ENCODE results near the gene SHF.
"Not testable (repeated sequence)": the region's sequence is repeated elsewhere in the genome, so short reads cannot be mapped to it uniquely, and the experiment has no call there.

The SHF gene, protein sequence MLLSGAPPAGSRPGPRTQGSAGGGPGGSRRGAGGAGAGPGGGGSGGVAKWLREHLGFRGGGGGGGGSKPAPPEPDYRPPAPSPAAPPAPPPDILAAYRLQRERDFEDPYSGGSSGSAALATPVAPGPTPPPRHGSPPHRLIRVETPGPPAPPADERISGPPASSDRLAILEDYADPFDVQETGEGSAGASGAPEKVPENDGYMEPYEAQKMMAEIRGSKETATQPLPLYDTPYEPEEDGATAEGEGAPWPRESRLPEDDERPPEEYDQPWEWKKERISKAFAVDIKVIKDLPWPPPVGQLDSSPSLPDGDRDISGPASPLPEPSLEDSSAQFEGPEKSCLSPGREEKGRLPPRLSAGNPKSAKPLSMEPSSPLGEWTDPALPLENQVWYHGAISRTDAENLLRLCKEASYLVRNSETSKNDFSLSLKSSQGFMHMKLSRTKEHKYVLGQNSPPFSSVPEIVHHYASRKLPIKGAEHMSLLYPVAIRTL

DNA sequence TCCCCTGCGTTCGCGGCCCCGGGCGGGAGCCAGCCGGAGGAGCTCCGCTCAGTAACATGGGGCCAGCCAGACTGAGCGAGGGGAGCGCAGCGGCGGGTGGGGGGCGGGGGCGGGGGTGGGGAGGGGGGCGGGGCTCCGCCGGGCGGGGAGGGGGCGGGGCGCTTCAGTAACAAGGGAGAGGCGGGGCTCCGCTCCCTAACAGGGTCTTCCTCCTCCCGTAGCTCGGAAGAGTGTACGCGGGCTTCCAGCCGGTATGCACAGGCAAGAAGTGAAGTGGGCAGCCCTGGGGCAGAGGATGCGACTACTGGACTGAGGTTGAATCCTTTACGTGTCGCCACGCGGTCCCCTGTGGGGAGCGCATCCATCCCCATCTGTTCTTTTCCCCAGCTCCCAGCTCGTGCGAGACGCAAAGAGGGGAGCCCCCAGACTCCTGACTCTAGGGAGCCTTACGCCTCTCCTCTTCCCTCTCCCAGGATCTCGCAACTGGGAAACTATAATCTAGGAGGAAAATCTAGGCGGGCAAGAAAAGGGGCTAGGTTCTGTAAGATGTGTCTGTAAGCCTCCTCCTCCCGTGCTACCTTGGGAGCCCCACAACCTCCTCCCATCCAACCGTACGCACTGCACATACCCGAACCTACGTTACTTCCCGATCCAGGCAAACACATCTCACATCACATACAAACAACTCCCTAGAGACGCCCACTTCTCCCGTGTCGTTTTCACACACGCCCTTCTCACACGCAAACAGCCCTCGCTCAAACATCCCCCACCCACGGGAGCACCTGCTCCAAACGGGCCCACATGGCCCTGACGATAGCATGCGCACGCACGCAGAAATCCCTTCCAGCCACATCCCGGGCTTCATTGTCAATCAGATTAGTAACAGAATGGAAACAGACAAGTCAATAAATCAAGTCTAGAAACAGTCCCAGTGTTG lies at the start of gene SHF:
Gene SHF, minus strand, starts transcription at position 73 of the 937 bp plus-strand sequence. Its CDS starts 15 bp downstream, at position 58.
- DNase-seq (ENCODE audit: low read depth in 2 of 2, low spot score in 1 of 2) = peak; percentile 65 to 67

DNA sequence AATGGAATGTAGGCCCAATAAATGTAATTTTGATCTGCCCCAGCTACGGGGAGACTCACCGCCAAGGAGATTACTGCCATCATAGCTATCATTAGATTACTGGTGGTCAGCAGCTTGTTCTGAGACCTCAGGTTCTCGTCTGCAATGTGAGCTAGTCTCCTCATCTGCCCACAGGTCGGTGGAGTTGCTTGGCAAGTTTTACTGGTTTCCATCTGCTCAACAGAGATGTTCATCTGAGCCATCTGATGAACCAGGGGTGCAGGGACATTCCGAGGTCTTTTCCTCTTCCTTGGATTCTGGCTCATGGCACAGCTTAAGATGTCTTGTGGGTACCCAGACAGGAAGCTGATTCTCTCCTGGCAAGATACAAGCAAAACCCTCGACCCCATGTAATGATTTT lies 49.0 kb upstream of the SHF start:
- not testable (repeated sequence) for DNase-seq (ENCODE audit: low read depth in 2 of 2, low spot score in 1 of 2)

DNA sequence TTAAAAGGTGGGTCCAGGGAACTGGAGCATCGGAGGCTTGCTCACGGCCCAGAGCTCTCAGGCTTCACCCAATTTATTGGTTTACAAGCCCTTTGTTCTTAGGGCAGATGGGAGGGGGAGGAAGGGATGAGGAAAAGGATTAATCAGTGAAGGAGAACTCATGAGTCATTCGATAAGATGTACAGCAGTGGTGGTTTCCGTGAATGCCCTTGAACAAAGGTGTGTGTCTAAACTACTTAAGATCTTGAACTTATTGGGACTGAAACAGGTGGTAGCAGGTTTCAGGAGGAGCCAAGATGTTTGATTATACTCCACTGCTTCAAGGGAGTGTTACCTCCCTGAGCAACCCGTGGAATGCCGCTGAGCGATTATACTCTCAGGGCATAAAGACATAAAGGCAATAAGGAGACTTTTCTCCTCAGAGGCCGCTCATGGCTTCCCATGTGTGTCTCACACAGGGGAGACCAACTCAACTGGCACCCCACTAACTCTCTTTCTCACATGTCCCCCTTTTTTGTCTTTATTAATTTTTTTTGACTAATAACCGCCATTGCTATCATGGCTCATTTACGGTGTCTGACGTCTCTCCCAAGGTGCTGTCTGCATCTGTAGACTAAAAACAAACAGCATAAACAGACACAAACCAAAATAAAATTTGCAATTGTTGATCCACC lies 46.9 kb upstream of the SHF start:
- DNase-seq (ENCODE audit: low read depth in 2 of 2, low spot score in 1 of 2) = no peak

DNA sequence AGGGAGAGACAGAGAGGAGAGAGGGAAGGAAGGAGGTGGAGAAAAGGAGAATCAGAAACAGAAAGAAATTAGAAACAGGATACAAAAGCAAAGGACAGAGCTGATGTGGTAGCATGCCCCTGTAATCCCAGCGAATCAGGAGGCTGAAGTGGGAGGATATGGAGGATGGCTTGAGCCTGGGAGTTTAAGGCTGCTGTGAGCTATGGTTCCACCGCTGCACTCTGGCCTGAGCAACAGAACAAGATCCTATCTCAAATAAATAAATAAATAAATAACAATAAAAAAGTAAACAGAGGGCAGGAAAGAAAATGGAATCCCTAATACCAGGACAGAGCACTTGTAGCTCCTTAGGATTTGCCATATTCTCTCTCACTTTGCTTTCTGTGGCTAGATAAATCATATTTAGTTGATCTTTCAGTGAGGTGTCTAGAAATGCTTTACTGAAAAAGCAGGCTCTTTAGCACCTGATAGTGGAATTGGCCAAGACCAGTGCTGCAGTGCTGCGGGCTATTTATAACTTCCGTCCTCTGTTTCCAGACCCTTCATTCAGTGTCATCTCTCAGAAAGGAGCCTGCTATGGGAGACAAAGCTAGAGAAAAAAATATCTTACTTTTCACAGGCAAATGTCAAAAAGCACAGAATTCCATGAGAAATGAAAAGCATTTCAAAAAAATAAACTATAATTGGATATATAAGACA lies 44.2 kb upstream of the SHF start:
- DNase-seq (ENCODE audit: low read depth in 2 of 2, low spot score in 1 of 2) = no peak

DNA sequence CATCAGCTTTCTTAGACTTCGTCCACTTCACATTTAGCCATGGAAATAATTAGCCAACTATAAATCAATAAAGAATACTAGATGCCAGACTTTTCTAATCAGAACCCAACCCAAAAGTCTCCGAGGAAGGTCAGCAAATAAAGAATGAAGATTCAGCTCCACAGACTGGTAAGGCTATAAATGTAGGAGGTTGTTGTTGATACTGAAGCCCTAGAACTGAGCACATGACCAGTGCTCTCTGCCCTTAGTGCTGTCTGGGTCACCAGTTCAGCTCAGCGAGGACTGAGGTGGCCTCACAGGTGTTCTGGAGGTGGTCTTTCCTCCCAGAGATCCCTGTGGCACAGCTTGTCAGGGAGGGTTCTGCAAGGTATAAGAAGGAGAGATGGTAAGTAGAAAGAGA lies 43.4 kb upstream of the SHF start:
- DNase-seq (ENCODE audit: low read depth in 2 of 2, low spot score in 1 of 2) = no peak

DNA sequence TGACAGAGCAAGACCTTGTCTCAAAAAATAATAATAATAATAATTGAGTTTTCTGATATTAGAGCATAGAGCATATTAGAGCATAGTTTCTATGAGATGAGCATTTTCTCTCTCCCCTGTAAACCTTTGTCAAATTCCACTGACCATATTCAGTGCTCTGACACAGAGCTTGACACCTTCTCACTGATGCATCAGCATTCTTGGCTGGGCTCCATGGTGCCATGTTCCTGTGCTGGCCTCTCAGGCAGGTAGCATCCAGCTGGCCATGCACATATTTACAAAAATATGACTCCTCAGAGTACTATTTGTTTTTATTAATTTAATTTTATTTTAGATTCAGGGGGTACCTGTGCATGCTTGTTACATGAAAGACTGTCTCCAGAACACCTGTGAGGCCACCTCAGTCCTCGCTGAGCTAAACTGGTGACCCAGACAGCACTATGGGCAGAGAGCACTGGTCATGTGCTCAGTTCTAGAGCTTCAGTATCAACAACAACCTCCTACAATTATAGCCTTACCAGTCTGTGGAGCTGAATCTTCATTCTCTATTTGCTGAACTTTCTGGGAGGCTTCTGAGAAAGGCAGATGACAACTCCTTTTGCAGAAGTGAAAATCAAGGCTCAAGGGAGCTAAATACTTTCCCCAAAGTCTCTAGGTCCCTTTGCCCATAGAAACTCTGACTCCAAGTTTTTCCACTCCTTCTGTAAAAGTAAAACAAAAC lies 42.6 kb upstream of the SHF start:
- no peak for DNase-seq (ENCODE audit: low read depth in 2 of 2, low spot score in 1 of 2)

DNA sequence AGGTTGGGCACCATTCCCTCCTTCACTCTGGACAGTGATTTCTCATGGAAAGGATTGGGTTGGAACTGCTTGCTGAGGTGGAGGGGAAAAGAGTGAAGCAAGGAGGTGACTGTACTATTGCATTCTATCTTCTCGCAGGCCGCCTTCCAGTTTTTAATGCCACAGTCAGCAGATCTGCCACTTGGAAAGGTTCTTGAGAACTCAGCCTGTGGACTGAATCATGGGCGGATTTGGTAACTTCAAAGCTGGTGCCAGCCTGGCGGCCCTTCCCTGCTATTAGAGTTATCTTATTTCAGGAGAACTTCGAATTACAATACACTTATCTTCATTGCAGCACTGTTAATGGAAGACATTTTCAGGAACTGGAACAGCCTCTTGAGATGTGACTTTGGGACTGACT lies 41.2 kb upstream of the SHF start:
- DNase-seq (ENCODE audit: low read depth in 2 of 2, low spot score in 1 of 2) = no peak

DNA sequence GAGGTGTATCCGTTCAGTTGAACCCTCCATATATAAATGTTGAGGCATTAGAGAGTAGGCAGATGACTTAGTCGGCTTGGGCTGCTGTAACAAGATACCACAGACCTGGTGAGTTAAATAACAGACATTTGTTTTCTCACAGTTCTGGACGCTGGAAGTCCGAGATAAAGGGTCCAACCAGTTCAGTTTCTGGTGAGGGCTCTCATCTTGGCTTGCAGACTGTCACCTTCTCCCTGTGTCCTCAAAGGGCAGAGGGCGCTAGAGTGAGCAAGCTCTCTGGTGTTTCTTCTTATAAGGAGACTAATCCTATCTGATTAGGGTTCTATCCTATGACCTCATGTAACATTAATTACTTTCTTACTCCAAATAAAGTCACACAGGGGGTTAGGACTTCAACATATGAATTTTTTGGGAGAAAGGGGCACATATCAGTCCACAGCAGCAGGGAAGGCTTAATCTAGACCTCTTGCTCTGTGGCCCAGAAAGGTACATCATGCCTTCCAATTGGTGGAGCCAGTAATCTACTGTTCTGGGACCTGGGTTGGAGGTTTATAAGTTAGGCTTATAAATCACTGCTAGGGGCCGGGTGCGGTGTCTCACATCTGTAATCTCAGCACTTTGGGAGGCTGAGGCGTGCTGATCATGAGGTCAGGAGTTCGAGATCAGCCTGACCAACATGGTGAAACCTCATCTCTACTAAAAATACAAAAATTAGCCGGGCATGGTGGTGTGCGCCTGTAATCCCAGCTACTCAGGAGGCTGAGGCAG lies 37.9 kb upstream of the SHF start:
- DNase-seq (ENCODE audit: low read depth in 2 of 2, low spot score in 1 of 2) = no peak

DNA sequence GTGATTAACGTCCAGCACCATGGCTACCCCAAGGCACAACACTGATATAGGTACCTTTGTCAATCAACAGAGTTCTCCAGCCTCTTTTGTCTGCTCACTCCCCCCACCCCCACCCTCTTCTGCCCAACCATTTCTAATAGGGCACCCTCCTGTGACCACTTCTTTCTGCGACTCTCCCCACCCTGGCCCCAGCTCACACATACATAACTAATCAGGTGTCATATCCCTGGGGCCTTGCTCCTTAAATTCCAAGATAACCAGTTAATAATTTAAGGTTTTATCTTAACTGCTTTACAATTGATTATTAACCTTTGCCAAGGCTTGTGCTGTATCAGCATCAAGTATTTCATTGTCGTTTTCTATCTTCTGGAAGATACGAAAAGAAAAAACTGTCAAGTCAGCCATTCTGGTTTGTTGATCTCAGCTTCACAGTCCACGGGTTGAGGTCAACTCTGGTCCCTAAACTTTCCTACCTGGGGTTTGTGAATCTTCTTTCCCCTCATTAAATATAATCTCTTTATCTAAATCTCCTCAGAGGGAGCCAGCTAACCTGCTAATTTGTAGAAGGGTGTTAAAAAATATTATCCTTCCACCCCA lies 37.0 kb upstream of the SHF start:
- no peak for DNase-seq (ENCODE audit: low read depth in 2 of 2, low spot score in 1 of 2)

DNA sequence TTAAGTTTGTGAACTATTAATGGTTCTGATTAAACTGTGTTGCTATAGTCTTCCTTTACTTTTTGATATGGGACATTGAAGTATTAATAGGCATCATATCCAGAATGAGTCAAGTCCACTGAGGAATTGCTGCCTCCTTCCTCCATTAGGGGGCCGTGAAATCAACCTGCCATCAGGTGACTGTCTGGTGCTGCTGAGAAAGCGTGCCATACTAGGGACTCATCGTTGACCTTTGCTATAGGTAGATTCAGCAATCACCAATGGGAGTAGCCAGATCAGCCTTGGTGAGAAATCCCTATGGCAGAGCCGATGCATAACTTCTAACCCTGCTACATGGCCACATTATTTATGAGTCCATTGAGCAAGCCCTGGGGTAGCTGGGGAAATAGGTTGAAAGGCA lies 34.2 kb upstream of the SHF start:
- no peak for DNase-seq (ENCODE audit: low read depth in 2 of 2, low spot score in 1 of 2)

DNA sequence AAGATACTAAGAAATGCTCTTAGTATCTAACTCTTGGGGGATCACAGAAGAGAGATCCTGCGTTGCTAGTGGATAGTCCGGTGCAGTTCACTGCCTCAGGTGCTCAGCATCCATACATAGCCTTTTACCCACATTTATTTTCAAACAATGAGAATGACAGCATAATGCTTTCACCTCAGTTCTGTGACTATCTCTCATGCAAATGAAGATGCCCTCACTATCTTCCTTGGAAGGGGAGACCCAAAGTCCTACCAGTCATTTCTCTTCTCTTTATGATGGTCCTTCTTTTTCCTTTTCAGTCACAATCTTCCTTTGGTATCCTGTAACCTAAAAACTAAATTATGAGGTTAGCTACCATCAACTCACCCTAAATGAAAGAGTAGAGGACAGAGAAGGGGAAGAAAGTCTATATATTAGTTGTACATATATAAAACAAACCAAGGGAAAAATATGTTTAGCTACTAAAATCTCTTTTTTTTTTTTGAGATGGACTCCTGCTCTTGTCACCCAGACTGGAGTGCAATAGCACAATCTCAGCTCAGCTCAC lies 33.4 kb upstream of the SHF start:
- DNase-seq (ENCODE audit: low read depth in 2 of 2, low spot score in 1 of 2) = no peak

DNA sequence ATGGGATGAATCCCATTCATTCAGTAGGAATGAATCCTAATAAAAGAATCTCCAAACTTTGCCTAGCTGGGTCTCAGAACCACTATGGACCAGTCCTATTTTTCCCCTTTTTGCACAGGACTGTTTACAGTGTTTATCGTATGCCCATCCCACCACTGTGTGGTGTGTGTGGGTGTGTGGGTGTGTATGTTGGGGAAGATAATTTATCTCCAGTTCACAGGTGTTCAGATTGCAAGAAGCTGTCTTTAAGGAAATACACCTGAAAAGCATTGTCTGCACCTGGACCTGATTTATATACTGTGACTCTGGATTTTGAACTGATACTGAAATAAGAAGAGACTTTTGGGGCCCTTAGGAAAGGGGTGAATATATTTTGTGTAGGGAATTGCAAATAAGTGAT lies 24.7 kb upstream of the SHF start:
- no peak for DNase-seq (ENCODE audit: low read depth in 2 of 2, low spot score in 1 of 2)

DNA sequence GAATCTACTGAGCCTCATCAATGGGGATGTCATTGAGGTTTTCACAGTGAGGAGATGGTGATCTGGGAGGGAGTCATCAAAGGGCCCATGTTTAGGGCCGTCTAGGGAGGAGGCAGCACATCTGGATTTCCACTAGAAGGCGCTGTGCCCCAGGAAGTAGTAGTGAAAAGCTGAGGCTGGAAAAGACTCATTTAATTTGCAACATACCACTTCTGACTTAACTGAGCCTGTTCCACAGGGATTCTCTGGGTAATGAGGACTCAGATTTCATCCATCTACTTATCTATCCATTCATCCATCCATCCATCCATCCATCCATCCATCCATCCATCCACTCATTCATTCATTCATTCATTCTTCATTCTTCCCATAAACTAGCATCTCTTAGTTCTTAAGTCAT lies 17.4 kb upstream of the SHF start:
- DNase-seq (ENCODE audit: low read depth in 2 of 2, low spot score in 1 of 2) = peak in 1 of 2 donors; percentile 21

DNA sequence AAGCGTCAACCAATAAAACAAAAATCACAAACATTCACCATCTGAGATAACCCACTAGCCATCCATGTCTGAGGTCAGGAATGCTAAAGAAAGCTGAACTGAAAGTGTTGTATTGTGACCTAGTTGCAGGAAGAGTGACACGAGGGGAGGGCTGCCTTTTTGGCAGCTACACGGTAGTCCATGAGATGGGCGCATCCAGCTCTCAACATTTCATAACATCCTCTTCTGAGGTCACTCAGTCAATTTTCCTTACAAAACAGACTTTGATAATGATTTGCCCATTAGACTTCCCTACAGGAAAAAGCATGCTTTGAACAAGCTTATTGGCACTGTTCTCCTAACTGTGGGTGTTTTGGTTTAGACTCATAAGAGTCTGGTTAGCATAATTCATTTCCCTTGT lies 15.4 kb upstream of the SHF start:
- DNase-seq (ENCODE audit: low read depth in 2 of 2, low spot score in 1 of 2) = no peak

DNA sequence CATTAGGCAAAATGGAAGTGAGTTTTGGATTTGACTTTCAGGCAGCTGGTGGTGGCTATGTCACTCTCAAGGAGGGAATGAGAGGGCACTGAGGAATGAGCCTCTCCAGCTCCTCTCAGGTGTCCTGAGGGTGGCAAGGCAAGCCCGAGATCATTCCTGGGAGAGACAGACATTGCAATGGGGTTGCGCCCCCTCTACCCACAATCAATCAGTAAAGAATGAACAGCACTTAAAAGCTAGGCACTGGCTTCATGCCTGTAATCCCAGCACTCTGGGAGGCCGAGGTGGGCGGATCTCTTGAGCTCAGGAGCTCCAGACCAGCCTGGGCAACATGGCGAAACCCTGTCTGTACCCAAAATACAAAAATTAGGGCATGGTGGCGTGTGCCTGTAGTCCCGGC lies 14.1 kb upstream of the SHF start:
- DNase-seq (ENCODE audit: low read depth in 2 of 2, low spot score in 1 of 2) = no peak

DNA sequence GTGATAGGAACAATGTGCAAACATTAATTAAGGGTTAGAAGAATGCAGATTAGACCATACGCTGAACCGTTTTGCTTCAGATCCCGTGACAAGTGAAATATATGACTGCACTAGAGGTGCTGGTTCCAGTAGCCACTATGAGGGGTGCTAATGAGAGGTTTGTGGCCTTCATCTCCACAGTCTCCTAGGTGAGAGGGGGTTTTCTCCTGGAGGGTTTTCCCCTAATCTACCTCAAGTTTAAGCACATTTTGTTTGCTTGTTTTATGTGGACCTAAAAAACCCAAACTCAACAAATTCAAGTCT lies 13.7 kb upstream of the SHF start:
- no peak for DNase-seq (ENCODE audit: low read depth in 2 of 2, low spot score in 1 of 2)

DNA sequence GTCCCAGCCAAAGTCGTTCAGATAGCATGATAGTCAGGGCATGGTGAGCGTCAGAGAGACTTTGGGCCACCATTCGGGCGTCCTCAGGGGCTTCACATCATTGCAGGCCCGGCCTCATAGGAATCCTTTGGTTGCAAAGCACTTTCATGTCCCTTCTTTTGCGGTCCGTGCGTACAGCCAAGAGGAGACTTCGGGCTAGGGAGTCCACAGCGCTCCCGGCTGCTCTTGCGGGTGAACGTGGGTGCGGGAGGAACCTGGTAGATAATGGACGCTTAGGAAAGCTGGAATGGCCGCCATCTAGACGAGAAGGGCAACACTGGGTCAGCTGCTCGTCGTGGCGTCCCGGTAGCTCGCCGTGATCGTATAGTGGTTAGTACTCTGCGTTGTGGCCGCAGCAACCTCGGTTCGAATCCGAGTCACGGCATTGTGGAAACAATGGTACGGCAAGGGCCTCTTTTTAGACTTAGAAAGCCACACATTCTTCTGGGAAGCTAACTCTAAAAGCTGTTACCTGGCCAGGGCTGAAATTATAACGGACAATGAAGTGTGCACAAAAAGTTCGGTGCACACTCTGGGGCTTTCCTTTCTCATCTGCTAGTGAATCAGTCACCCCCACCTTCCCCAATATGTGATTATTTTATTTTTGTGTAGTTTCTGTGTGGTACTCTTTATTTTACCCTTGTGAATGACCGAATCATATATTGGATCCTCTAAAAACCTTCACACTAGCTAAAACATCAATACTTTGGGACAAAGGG lies 13.2 kb upstream of the SHF start:
- DNase-seq (ENCODE audit: low read depth in 2 of 2, low spot score in 1 of 2) = peak in 1 of 2 donors; percentile 54

All from stimulated activated CD8-positive, alpha-beta memory T cell treated with anti-CD3 and anti-CD28 coated beads, Interleukin-4, amount 100 ng/mL, for 4 hours (primary cell).